ENCODE measurements around the gene NUP205.
A peak's percentile ranks its signal among the peaks of the same experiment; 100 is the strongest.

NUP205 gene

DNA sequence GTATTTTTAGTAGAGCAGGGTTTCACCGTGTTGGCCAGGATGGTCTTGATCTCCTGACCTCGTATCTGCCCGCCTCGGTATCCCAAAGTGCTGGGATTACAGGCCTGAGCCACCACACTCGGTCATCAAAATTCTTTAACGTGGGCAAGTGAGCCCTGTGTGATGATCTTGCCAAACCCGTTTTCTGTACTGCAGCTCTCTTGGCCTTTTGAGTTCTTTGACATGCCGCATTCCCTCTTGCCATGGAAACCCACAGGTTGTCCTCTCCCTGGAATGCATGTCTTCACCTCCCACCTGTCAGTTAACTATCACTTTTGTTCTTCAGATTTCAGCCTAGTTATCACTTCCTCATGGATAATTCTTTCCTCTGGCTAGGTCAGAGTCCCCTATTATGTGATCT lies 5.0 kb downstream of the NUP205 start:
- DNase-seq (ENCODE audit: low read depth), result no peak
- H3K4me3 ChIP-seq (replicated peaks; ENCODE audit: low read depth, low read length), result no peak overlapping the region
- TF ChIP-seq, protein P1, sequence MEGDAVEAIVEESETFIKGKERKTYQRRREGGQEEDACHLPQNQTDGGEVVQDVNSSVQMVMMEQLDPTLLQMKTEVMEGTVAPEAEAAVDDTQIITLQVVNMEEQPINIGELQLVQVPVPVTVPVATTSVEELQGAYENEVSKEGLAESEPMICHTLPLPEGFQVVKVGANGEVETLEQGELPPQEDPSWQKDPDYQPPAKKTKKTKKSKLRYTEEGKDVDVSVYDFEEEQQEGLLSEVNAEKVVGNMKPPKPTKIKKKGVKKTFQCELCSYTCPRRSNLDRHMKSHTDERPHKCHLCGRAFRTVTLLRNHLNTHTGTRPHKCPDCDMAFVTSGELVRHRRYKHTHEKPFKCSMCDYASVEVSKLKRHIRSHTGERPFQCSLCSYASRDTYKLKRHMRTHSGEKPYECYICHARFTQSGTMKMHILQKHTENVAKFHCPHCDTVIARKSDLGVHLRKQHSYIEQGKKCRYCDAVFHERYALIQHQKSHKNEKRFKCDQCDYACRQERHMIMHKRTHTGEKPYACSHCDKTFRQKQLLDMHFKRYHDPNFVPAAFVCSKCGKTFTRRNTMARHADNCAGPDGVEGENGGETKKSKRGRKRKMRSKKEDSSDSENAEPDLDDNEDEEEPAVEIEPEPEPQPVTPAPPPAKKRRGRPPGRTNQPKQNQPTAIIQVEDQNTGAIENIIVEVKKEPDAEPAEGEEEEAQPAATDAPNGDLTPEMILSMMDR (IDR thresholded peaks at IDR 0.05; ENCODE audit: low read length, missing control alignments), result no peak

DNA sequence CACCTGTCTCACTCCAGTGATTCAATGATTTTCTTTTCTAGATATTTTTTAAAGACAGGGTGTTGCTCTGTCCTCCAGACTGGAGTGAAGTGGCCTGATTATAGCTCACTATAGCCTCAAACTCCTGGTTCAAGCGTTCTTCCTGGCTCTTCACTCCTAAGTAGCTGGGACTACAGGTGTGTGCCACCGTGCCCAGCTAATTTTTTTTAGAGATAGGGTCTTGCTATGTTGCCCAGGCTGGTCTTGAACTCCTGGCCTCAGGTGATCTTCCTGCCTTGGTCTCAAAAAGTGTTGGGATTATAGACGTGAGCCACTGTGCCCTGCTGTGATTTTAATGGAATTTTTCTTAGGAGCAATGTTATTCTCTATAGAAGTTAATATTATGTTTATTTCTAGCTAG lies 14.1 kb downstream of the NUP205 start:
- DNase-seq (ENCODE audit: low read depth), result no peak
- TF ChIP-seq, protein P1 (IDR thresholded peaks at IDR 0.05; ENCODE audit: low read length, missing control alignments), result no peak
- no peak overlapping the region for H3K4me3 ChIP-seq (replicated peaks; ENCODE audit: low read depth, low read length)

DNA sequence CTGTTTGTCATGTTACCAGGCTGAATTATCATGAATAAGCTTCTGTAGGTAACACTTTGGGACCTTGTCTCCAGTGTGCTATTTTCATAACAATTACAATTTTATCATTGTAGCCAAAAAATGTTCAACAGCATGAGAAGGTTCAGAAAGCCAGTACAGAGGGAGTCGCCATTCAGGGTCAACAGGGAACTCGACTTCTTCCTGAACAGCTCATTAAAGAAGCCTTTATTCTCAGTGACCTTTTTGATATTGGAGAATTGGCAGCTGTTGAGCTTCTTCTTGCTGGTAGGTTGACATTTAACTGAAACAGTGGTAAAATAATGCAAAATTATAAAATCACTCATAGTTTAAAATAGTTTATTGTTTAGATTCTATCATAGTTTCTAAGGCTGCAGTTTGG lies 15.8 kb downstream of the NUP205 start:
- TF ChIP-seq, protein P1 (IDR thresholded peaks at IDR 0.05; ENCODE audit: low read length, missing control alignments), result no peak
- DNase-seq (ENCODE audit: low read depth), result no peak
- H3K4me3 ChIP-seq (replicated peaks; ENCODE audit: low read depth, low read length), result no peak overlapping the region

DNA sequence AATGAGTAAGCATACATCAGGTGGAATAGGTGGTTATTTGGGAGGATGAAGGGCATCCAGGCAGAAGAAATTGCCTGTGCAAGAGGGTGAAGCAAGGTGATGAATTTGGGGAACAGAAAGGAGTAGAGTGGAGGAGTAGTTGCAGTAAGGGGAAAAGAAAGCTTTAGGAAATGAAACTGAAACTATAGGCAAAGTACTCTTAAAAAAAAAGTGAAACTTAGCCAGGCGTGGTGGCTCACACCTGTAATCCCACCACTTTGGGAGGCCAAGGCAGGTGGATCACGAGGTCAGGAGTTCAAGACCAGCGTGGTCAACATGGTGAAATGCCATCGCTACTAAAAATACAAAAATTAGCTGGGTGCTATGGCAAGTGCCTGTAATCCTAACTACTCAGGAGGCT lies 17.6 kb downstream of the NUP205 start:
- no peak overlapping the region for H3K4me3 ChIP-seq (replicated peaks; ENCODE audit: low read depth, low read length)
- no peak for DNase-seq (ENCODE audit: low read depth)
- TF ChIP-seq, protein P1 (IDR thresholded peaks at IDR 0.05; ENCODE audit: low read length, missing control alignments), result no peak

DNA sequence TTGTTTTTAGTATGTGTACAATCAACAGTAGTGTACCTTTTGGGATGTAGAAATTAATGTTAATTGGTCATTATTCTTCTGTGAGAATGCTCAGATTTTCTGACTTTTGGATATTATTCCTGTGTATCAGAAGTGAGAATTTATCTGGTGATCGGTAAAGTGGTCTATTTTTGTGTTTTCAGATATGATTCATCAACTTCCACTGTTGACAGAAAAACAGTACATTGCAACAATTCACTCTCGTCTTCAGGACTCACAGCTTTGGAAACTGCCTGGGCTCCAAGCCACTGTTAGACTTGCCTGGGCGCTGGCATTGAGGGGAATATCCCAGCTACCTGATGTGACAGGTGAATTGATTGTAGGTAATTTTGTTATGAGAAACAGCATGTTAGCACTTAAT lies 20.9 kb downstream of the NUP205 start:
- H3K4me3 ChIP-seq (replicated peaks; ENCODE audit: low read depth, low read length), result no peak overlapping the region
- TF ChIP-seq, protein P1 (IDR thresholded peaks at IDR 0.05; ENCODE audit: low read length, missing control alignments), result no peak

DNA sequence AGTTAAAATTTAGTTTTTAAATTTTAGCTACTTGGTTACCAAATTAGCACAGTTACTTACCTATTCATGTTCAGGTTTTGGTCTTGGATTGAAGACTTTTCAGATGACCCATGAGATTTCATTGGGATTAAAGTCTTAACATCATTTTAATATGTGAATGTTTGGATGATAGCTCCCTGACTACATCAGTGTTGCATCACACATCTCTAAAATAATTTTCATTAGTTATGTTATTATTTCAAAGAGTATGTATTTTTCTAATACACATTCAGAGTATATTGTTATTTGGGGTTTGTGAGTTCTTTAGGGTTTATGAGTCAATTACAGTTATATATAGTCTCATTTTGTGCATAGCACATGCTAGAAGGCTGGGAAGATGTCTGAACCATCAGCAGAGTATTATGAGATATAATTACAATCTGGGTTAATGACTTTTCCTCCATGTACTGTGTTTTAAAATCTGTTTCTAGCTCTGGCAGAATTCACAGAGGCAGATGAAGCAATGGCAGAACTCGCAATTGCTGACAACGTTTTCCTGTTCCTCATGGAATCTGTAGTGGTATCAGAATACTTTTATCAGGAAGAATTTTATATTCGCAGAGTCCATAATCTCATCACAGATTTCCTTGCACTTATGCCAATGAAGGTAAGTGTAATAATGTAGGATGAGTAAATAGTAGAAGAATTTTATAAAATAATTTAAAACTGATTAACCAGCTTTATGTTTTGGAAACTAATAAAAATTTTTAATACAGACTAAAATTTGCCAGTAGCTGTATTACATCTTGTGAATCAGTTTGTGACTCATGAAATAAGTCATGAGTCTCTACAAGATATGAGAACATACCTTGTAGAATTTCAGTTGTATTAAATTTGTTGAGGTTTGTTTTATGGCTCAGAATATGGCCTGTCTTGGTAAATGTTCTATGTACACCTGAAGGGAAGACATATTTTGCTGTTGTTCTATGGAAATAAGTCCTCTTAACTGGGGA lies 26.9 kb downstream of the NUP205 start:
- peak; percentile 15 for DNase-seq (ENCODE audit: low read depth)
- TF ChIP-seq, protein P1 (IDR thresholded peaks at IDR 0.05; ENCODE audit: low read length, missing control alignments), result no peak
- H3K4me3 ChIP-seq (replicated peaks; ENCODE audit: low read depth, low read length), result no peak overlapping the region

More for the DNA sequence above, 20.9 kb downstream of the NUP205 start:
- no peak for DNase-seq (ENCODE audit: low read depth)
